NCI-H82 treated with DMSO at 0.1 percent for 48 hours (cell line): Measurements from ENCODE around the gene RMND1.
"Not testable (repeated sequence)": the region's sequence is repeated elsewhere in the genome, so short reads cannot be mapped to it uniquely, and the experiment has no call there.

Experiments used
- DNase-seq: peaks from one replicate; lab custom pipeline; 2025; ENCODE audit not compliant: unreplicated experiment; lab: John Stamatoyannopoulos, UW

Gene RMND1

DNA sequence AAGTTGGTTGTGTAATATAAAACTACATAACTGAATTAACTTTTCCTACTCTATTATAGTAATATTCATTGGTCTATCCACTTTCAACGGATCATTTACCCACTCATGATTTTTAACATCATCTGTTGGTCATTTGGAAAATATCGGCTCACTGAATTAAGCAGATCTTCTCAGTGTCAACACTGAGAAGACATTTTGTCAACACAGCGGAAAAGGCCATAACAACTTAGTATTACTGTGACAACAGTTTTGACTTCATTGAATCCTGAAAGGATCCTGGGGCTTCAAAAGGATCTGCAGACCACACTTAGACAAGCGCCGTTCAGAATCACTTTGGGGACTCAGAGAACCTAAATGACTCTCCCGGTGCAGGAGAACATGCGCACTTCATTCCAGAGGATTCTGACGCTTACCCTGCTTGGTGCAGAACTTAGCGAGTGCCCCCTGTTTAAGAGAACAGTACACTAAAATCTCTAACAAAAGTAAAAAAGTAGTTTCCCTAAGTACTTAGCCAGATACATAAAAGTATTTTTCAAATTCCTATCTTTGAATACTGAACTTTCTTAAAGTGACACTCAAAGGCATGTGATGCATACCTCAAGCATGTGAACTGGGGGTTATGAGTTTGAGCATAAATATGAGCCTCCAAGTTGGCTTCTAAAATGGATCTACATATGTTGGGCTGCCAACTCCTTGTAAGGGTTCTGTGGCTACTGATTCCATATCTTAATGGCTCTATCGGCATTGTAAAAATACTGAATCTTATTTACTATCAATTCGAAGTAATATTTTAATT is 64.6 kb downstream of the RMND1 start:
- DNase-seq, result no peak

DNA sequence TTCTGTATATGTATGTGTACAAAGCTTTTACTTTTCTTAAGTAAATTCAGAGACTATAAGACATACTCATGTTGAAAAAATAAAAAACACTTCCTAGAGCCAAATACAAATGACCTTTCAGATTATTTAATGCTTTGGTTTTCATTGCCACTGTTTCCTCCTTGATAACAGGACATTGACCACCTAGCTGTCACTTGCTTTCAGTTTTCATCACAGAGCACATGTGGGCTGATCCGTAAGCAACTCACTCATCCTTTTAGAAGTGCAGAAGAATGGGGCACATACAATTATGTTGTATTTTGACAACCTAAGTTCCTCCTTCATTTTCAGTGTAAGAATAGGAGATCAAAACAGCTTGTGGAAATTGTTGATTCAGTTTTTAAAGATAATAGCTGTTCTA is 66.7 kb downstream of the RMND1 start:
- no peak for DNase-seq

GRCh38 chr6:151384151-151384550 is 67.8 kb downstream of the RMND1 start:
- no peak for DNase-seq

DNA sequence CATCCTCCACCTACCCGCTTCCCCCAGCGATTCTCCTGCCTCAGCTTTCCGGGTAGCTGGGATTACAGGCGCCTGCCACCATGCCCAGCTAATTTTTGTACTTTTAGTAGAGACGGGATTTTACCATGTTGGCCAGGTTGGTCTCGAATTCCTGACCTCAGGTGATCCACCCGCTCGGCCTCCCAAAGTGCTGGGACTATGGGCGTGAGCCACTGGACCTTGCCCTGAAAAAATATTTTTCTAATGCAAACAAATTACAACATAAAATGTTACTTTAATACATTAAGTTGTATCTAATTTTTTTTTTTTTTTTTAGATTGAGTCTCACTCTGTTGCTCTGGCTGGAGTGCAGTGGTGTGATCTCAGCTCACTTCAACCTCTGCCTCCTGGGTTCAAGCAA is 69.3 kb downstream of the RMND1 start:
- DNase-seq, result not testable (repeated sequence)

- DNase-seq, result no peak
Observed at GRCh38 chr6:151381722-151382121, 70.2 kb downstream of the RMND1 start.

DNA sequence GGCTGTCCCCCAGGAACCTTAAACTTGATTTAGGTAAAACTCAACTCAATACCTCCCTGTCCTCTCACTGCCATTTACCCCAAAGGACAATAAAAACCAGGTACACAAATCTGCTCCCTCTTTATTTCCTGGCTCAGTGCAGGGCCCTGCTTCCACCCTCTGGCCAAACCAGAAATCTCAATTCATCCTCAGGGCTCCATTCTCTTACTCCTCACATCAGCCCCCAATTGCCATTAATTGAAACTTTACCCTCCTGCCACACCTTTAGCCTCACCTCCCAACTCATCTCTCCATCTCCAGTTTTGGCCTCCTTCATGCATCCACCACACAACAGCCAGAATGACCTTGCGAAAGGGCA is 71.1 kb downstream of the RMND1 start:
- no peak for DNase-seq

- no peak for DNase-seq
Observed at GRCh38 chr6:151379933-151380847, 71.7 kb downstream of the RMND1 start.

GRCh38 chr6:151377095-151377494 is 74.8 kb downstream of the RMND1 start:
- no peak for DNase-seq

DNA sequence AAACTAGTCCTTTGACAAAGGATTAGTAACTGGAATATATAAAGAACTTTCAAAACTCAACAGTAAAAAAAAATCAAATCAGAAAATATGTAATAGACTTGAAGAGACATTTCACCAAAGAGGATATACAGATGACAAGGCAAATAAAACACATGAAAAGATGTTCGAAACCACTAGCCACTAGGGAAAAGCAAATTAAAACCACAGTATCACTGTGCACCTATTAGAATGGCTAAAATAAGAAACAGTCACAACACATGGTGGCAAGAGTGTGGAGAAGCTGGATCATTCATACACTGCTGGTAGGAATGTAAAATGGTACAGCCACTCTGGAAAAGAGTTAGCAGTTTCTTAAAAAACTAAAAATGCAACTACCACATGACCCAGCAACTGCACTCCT is 75.5 kb downstream of the RMND1 start:
- no peak for DNase-seq

GRCh38 chr6:151375833-151376232 is 76.1 kb downstream of the RMND1 start:
- DNase-seq, result no peak

DNA sequence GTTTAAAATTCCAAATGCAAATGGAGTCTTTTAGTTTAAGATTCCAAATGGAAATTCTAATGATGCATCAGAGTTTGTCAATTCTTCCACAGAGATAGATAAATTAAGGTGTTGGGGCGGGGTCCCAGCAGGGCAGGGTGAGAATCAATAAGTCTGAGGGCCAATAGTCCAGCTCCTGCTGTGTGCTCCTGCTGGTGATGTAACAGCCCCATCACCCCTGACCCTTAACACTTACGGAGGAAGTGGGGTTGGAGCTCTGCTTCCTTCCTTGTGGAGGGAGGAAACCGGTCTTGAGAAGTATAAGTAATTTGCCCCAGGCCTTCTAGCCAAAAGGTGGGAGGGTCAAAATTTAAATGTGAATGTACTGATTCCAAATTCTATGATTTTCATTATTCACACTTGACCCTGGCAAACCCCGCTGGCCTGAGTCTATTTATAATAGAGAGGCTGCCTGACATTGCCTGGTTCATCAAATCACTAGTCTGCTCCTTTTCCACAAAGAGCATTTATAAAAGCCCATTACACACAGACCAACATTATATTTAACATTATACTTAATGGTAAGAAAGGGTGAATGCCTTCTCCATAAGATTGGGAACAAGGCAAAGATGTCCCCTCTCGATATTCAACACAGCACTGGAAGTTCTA is 77.8 kb downstream of the RMND1 start:
- no peak for DNase-seq

DNA sequence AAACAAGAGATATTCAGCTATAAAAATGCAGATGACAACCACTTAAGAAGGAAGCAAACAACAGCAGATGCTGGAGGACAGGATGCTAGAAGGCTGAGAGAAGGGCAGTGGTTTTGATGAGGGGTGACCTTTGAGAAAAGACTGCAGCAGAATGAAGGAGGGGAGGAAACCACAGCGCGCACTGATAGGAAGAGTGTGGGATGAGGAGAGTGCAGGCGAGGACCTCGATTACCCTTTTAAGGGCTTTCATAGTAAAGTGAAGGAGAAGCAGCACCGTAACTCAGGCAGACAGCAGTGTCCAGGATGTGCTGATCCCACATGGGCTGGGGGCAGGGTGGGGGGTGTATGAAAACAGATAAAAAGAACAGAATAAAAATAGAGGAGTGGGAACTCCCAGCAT is 79.8 kb downstream of the RMND1 start:
- DNase-seq, result no peak

DNA sequence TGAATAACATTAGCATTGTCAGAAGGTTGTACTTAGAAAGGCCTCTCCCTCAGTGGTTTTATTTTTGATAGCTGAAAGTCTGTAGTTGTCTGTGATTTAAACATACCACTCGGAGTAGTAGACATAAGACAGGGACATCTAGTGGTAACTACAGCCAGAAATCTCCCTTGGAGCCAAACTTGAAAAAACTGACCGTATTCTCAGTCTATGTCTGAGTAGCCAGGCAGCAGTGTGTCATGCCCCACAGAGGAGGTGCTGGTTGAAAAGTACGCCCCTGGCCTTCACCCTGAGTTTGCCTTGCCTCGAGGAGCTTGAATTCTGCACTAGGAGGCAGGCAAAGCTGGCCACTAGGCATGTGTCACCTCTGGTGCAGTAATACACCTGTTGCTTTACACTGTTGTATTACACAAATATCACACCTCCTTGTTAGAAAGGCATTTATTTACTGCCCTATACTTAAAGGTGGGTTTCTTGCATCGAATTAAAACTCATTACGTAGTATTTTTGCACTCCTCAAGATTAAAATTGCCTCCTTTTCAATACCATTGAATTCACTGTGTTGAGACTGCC is 81.3 kb downstream of the RMND1 start:
- DNase-seq, result no peak

GRCh38 chr6:151365233-151365632 is 86.7 kb downstream of the RMND1 start:
- no peak for DNase-seq

DNA sequence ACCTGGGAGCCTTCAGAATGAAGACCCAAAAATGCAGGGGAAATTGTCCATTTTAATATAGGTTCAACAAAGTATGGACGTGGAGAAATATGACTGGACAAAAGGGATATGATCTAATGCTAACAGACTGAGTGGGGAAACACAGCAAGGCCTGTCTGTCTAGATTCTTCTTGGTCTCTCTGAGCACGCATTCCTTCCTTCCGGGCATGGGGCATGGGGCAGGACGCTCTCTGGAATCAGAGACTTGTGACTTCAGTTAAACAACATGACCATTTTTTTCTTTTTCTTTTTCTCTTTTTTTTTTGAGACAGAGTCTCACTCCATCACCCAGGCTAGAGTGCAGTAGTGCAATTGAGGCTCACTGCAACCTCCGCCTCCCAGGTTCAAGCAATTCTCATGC is 92.4 kb downstream of the RMND1 start:
- no peak for DNase-seq

DNA sequence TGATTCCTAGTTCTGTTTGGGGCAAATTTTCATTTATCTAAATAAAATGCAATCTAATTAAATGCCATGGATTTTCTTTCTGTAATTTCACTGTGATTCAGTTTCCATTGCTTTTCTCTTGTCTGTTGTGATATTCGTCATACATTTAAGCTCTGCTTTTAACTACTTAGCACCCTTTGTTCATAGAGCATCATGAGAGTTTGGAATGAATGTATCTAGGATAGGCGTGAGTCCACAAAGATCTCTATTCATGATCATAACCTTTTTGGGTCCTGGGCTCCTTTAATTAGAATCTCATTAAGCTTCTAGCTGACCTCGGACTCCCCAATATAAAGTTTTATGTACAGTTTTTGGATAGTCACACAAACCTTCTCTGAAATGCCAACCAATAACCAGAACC is 93.5 kb downstream of the RMND1 start:
- no peak for DNase-seq

- DNase-seq, result no peak
Observed at GRCh38 chr6:151357758-151358436, 94.0 kb downstream of the RMND1 start.

DNA sequence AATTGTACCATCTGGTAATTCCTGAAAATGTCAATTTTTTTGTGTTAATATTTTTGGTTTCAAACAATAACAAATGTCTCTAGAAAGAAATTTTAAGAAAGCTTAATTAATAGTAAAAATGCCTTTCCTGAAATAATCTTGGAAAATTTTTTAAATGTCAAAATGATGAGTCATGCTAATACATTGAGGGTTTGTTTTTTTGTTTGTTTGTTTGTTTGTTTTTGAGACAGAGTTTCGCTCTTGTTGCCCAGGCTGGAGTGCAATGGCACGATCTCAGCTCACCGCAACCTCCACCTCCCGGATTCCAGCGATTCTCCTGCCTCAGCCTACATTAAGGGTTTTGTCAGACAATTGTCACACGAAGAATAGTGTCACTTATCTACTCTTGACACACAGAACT is 94.9 kb downstream of the RMND1 start:
- DNase-seq, result not testable (repeated sequence)
